Ascending aorta (tissue), 2 donors: ENCODE data around the gene MMP2. TPM values are rescaled to one million over a fixed set of nuclear protein-coding genes. Genes with fewer than 3 reads are reported as not detected.

Experiments
- DNase-seq, 2 donors: peaks; one replicate each; pipeline ENCODE4 v3.0.0-alpha.2; 2019; ENCODE audit warnings: low spot score in 2 of 2
- H3K27ac ChIP-seq, 2 donors: fragments of 200-600 bp; sonication (generic); one replicate each; pipeline ENCODE4 v1.5.1; 2016 to 2017; ENCODE audit warnings: mild to moderate bottlenecking in 1 of 2
- H3K27me3 ChIP-seq: fragments of 200-600 bp; sonication (generic); one replicate; pipeline ENCODE4 v1.5.1; 2017
- H3K36me3 ChIP-seq, 2 donors: fragments of 200-600 bp; sonication (generic); one replicate each; pipeline ENCODE4 v1.5.1; 2016
- H3K4me1 ChIP-seq, 2 donors: fragments of 200-600 bp; sonication (generic); one replicate each; pipeline ENCODE4 v1.5.1; 2016 to 2017; ENCODE audit warnings: mild to moderate bottlenecking in 1 of 2
- H3K4me3 ChIP-seq, 2 donors: fragments of 200-600 bp; sonication (generic); one replicate each; pipeline ENCODE4 v1.5.1; 2016 to 2017; ENCODE audit warnings: mild to moderate bottlenecking in 1 of 2
- H3K9me3 ChIP-seq, 2 donors: fragments of 200-600 bp; sonication (generic); one replicate each; pipeline ENCODE4 v1.5.1; 2016
- intact Hi-C: fragments of 100-400 bp; cut with DNase I; formaldehyde crosslinking; loops from one replicate; pipeline ENCODE4 v1.15.1; 2023
- total RNA-seq: library from RNA; depleted of rRNA; stranded (reverse); fragments of >200 nt; gene quantifications from one replicate; pipeline ENCODE4 v1.1.0, GENCODE V29; 2016
- TF ChIP-seq, protein P1 (sequence below), 3 experiments: fragments of 200-600 bp in 2 of 3; fragments of 450-650 bp in 1 of 3; sonication (generic) in 2 of 3; IDR thresholded peaks; one replicate each; pipeline ENCODE4 v1.5.1; 2016 to 2019; ENCODE audit warnings: antibody characterized with exemption in 3 of 3, mild to moderate bottlenecking in 1 of 3, moderate library complexity in 1 of 3

MMP2 gene
- total RNA-seq, 1 donor from 2014 or later, result 325 TPM

DNA sequence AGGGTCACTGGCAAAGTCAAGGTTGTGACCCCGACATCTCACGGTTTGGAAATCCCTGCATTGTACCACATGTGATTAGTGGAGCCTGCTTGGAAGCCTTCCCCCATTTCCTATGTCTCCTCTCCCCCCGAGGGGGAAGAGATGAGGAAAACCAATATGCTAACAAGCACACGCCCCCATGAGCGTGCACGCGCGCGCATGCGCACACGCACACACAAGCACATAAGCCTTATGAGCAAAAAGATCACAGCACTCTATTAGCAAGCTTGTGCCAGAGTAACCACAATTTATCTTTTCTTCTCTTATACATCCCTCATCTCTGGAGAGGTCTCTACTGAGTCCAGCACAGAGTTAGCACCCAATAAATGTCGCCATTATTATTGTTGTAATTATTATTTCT is 31.8 kb upstream of the MMP2 start:
- Histone ChIP-seq H3K27me3 (no peaks in the 10 kb centered on the region), H3K27ac (no peak overlapping the region), H3K36me3 (no peaks in the 10 kb centered on the region), H3K9me3 (no peaks in the 10 kb centered on the region), H3K4me3 (no peak overlapping the region), H3K4me1 (no peaks in the 10 kb centered on the region)
- TF ChIP-seq, protein P1, sequence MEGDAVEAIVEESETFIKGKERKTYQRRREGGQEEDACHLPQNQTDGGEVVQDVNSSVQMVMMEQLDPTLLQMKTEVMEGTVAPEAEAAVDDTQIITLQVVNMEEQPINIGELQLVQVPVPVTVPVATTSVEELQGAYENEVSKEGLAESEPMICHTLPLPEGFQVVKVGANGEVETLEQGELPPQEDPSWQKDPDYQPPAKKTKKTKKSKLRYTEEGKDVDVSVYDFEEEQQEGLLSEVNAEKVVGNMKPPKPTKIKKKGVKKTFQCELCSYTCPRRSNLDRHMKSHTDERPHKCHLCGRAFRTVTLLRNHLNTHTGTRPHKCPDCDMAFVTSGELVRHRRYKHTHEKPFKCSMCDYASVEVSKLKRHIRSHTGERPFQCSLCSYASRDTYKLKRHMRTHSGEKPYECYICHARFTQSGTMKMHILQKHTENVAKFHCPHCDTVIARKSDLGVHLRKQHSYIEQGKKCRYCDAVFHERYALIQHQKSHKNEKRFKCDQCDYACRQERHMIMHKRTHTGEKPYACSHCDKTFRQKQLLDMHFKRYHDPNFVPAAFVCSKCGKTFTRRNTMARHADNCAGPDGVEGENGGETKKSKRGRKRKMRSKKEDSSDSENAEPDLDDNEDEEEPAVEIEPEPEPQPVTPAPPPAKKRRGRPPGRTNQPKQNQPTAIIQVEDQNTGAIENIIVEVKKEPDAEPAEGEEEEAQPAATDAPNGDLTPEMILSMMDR (IDR thresholded peaks at IDR 0.05), result no peak
- intact Hi-C loops, result no loop called here
- DNase-seq, result no peak

- no peak for DNase-seq
- TF ChIP-seq, protein P1 (IDR thresholded peaks at IDR 0.05), result no peak
- H3K27me3 ChIP-seq, result no peaks in the 10 kb centered on the region
- no peak overlapping the region for H3K27ac ChIP-seq
- H3K4me1 ChIP-seq, result no peaks in the 10 kb centered on the region
- H3K4me3 ChIP-seq, result no peak overlapping the region
- H3K36me3 ChIP-seq, result no peaks in the 10 kb centered on the region
- intact Hi-C loops, result no loop called here
- no peaks in the 10 kb centered on the region for H3K9me3 ChIP-seq
Measured at GRCh38 chr16:55452996-55453395, 26.0 kb upstream of the MMP2 start.

- Histone ChIP-seq H3K27me3 (no peaks in the 10 kb centered on the region), H3K36me3 (no peaks in the 10 kb centered on the region), H3K27ac (no peak overlapping the region), H3K4me1 (no peaks in the 10 kb centered on the region), H3K4me3 (no peak overlapping the region), H3K9me3 (no peaks in the 10 kb centered on the region)
- intact Hi-C loops, result no loop called here
- TF ChIP-seq, protein P1 (IDR thresholded peaks at IDR 0.05), result no peak
- no peak for DNase-seq
Measured at GRCh38 chr16:55453909-55454308, 25.1 kb upstream of the MMP2 start.

DNA sequence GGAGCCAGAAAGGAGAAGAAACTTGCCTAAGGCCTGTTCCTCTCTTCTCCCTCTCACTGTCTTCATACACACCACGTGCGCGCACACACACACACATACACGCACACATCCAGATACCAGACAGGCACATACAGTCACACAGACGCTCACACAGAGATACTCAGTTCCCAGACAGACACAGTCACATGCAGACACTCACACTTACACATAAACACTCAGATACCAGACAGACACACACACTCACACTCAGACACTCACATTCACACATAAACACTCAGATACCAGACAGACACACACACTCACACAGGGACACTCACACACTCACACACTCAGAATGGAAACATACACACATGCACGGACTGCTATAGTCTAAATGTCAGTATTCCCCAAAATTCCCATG is 24.1 kb upstream of the MMP2 start:
- H3K36me3 ChIP-seq, result no peaks in the 10 kb centered on the region
- no peaks in the 10 kb centered on the region for H3K27me3 ChIP-seq
- H3K4me1 ChIP-seq, result no peaks in the 10 kb centered on the region
- H3K4me3 ChIP-seq, result no peak overlapping the region
- intact Hi-C loops, result no loop called here
- TF ChIP-seq, protein P1 (IDR thresholded peaks at IDR 0.05), result no peak
- DNase-seq, result no peak
- H3K27ac ChIP-seq, result no peak overlapping the region
- H3K9me3 ChIP-seq, result no peaks in the 10 kb centered on the region

- intact Hi-C loops, result no loop called here
- Histone ChIP-seq H3K27ac (no peak overlapping the region), H3K36me3 (no peaks in the 10 kb centered on the region), H3K27me3 (no peaks in the 10 kb centered on the region), H3K9me3 (no peaks in the 10 kb centered on the region), H3K4me1 (no peaks in the 10 kb centered on the region), H3K4me3 (no peak overlapping the region)
- DNase-seq, result no peak
- TF ChIP-seq, protein P1 (IDR thresholded peaks at IDR 0.05), result no peak
Measured at GRCh38 chr16:55462241-55462640, 16.8 kb upstream of the MMP2 start.

GRCh38 chr16:55464375-55464774 is 14.6 kb upstream of the MMP2 start:
- intact Hi-C loops, result no loop called here
- H3K9me3 ChIP-seq, result no peaks in the 10 kb centered on the region
- H3K27me3 ChIP-seq, result no peaks in the 10 kb centered on the region

More at GRCh38 chr16:55464375-55464774, 14.6 kb upstream of the MMP2 start:
- no peak overlapping the region for H3K4me3 ChIP-seq
- DNase-seq, result no peak
- H3K27ac ChIP-seq, result no peak overlapping the region
- no peaks in the 10 kb centered on the region for H3K36me3 ChIP-seq
- no peaks in the 10 kb centered on the region for H3K4me1 ChIP-seq
- TF ChIP-seq, protein P1 (IDR thresholded peaks at IDR 0.05), result no peak
